ENCODE results near the gene CD69.

DNA sequence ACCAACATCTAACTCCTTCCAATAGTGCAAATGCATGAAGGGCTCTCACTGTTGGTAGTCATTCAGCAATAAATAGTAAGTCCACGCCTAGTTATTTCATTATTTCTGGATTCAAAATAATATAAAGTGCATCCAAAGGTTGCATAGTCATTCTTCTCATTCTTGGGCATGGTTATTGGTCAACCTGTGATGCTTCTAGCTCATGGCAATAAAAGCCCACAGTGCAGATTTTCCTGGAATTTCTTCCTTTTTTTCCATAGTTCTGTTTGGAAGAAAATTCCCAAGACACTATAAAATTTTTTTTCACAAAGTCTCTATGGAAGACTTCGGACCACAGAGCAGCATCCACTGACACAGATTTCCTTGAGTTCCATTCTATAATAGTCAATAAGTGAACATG lies 7.6 kb downstream of the CD69 start:
- no peak for TF ChIP-seq POLR2A (IDR thresholded peaks at IDR 0.05)
- TF ChIP-seq, protein P1, sequence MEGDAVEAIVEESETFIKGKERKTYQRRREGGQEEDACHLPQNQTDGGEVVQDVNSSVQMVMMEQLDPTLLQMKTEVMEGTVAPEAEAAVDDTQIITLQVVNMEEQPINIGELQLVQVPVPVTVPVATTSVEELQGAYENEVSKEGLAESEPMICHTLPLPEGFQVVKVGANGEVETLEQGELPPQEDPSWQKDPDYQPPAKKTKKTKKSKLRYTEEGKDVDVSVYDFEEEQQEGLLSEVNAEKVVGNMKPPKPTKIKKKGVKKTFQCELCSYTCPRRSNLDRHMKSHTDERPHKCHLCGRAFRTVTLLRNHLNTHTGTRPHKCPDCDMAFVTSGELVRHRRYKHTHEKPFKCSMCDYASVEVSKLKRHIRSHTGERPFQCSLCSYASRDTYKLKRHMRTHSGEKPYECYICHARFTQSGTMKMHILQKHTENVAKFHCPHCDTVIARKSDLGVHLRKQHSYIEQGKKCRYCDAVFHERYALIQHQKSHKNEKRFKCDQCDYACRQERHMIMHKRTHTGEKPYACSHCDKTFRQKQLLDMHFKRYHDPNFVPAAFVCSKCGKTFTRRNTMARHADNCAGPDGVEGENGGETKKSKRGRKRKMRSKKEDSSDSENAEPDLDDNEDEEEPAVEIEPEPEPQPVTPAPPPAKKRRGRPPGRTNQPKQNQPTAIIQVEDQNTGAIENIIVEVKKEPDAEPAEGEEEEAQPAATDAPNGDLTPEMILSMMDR (IDR thresholded peaks at IDR 0.05) = no peak
- TF ChIP-seq POLR2AphosphoS5 (IDR thresholded peaks at IDR 0.05) = no peak

Data from gastroesophageal sphincter (tissue), 3 donors.